NCI-H748 (cell line): Measurements from ENCODE around the gene WDR81.
A peak's percentile ranks its signal among the peaks of the same experiment; 100 is the strongest.
"Not testable (repeated sequence)": the region's sequence is repeated elsewhere in the genome, so short reads cannot be mapped to it uniquely, and the experiment has no call there.

Experiments
- DNase-seq: peaks from one replicate; lab custom pipeline; 2025; ENCODE audit not compliant: unreplicated experiment; lab: John Stamatoyannopoulos, UW

The WDR81 gene

GRCh38 chr17:1730326-1731193 is 6.1 kb downstream of the WDR81 start:
- no peak for DNase-seq

GRCh38 chr17:1731194-1731506 is 6.6 kb downstream of the WDR81 start:
- DNase-seq: no peak

- DNase-seq: no peak
Observed at GRCh38 chr17:1732241-1732832, 7.8 kb downstream of the WDR81 start.

GRCh38 chr17:1732833-1733321 is 8.4 kb downstream of the WDR81 start:
- no peak for DNase-seq

GRCh38 chr17:1733759-1734158 is 9.3 kb downstream of the WDR81 start:
- no peak for DNase-seq

GRCh38 chr17:1735418-1735817 is 10.9 kb downstream of the WDR81 start:
- no peak for DNase-seq

- DNase-seq: no peak
Observed at GRCh38 chr17:1735834-1736347, 11.4 kb downstream of the WDR81 start.

GRCh38 chr17:1736348-1737281 is 12.1 kb downstream of the WDR81 start:
- DNase-seq: no peak

GRCh38 chr17:1737531-1738291 is 13.2 kb downstream of the WDR81 start:
- no peak for DNase-seq

GRCh38 chr17:1741899-1742298 is 17.4 kb downstream of the WDR81 start:
- not testable (repeated sequence) for DNase-seq

GRCh38 chr17:1742371-1743087 is 18.0 kb downstream of the WDR81 start, which contains the start of gene SERPINF2:
SERPINF2 (plus strand) TSS chr17:1742871; CDS start chr17:1744996, 2,125 bp downstream.
- no peak for DNase-seq

- DNase-seq: no peak
Observed at GRCh38 chr17:1743088-1743439, 18.6 kb downstream of the WDR81 start.

GRCh38 chr17:1744551-1745512 is 20.3 kb downstream of the WDR81 start:
- no peak for DNase-seq

- no peak for DNase-seq
Observed at GRCh38 chr17:1745513-1746020, 21.1 kb downstream of the WDR81 start.

- DNase-seq: peak; percentile 31
Observed at GRCh38 chr17:1746975-1747543, 22.6 kb downstream of the WDR81 start.

- no peak for DNase-seq
Observed at GRCh38 chr17:1750628-1751027, 26.1 kb downstream of the WDR81 start.

- DNase-seq: peak; percentile 64
Observed at GRCh38 chr17:1752425-1753262, 28.1 kb downstream of the WDR81 start.
